HG02943 (cell line): ENCODE measurements around the gene PHF23.

ENCODE experiments used
- ATAC-seq: cut with Tn5 transposase; IDR thresholded peaks from one replicate; pipeline ENCODE4 v1.9.1; 2021; ENCODE audit warnings: mild to moderate bottlenecking, low read depth, moderate library complexity; ENCODE audit not compliant: unreplicated experiment

The PHF23 gene

GRCh38 chr17:7207120-7208001 lies 31.9 kb downstream of the PHF23 start:
- ATAC-seq: no peak

GRCh38 chr17:7205561-7205960 lies 33.7 kb downstream of the PHF23 start:
- no peak for ATAC-seq

GRCh38 chr17:7204828-7205461 lies 34.3 kb downstream of the PHF23 start:
- peak; percentile 77 for ATAC-seq

- ATAC-seq: no peak
These were observed 34.9 kb downstream of the PHF23 start for GRCh38 chr17:7204336-7204735.

GRCh38 chr17:7203391-7203790 lies 35.9 kb downstream of the PHF23 start:
- ATAC-seq: no peak

GRCh38 chr17:7196651-7197401 lies 42.4 kb downstream of the PHF23 start:
- ATAC-seq: no peak

- ATAC-seq: no peak
These were observed 43.3 kb downstream of the PHF23 start for GRCh38 chr17:7195971-7196370.

GRCh38 chr17:7192271-7192937 lies 46.9 kb downstream of the PHF23 start:
- no peak for ATAC-seq

- no peak for ATAC-seq
These were observed 47.5 kb downstream of the PHF23 start for GRCh38 chr17:7191571-7192270.

- no peak for ATAC-seq
These were observed 48.2 kb downstream of the PHF23 start for GRCh38 chr17:7191069-7191468.

- ATAC-seq: no peak
These were observed 48.9 kb downstream of the PHF23 start for GRCh38 chr17:7190276-7190917.

- no peak for ATAC-seq
These were observed 53.0 kb downstream of the PHF23 start for GRCh38 chr17:7186241-7186640.
